HG03571 (cell line): ENCODE results near the gene CFAP73.
"Not testable (repeated sequence)": the region's sequence is repeated elsewhere in the genome, so short reads cannot be mapped to it uniquely, and the experiment has no call there.

Experiments used
- ATAC-seq: cut with Tn5 transposase; IDR thresholded peaks from one replicate; pipeline ENCODE4 v1.9.1; 2021; ENCODE audit not compliant: unreplicated experiment

Gene CFAP73

DNA sequence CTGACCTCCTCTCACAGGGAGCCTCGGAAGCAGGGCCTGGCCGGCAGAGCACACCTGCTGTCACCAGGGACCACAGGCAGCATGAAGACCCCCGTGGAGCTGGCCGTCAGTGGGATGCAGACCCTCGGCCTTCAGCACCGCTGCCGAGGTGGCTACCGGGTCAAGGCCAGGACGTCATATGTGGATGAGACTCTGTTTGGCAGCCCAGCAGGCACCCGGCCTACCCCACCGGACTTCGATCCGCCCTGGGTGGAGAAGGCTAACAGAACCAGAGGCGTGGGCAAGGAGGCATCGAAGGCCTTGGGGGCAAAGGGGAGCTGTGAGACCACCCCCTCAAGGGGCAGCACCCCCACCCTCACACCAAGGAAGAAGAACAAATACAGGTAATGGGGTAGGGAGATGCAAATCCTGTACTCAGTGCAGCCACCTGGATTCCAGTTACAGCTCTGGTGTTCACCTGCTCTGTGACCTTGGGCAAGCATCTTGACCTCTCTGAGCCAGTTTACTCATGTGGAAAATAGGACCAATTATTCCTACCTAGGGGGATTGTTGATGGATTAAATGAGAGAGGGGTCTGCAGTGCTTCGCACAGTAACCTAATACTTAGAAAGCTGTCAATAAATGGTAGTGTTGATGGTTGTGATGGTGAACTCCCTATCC lies 37.3 kb downstream of the CFAP73 start:
- no peak for ATAC-seq

- ATAC-seq, result no peak
Measured at GRCh38 chr12:113189361-113189760, 39.8 kb downstream of the CFAP73 start.

GRCh38 chr12:113190761-113191160 lies 41.2 kb downstream of the CFAP73 start:
- ATAC-seq, result no peak

DNA sequence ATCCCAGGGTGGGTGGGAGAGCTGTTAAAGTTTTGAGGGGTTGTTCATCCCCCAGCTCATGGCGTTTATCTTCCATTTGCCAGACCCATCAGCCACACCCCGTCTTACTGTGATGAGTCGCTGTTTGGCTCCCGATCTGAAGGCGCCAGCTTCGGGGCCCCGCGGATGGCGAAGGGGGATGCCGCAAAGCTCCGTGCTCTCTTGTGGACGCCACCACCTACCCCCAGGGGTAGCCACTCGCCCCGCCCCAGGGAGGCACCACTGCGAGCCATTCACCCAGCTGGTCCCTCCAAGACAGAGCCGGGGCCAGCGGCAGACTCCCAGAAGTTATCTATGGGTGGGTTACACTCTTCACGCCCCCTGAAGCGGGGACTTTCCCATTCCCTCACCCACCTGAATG lies 41.7 kb downstream of the CFAP73 start:
- ATAC-seq, result no peak

GRCh38 chr12:113194971-113195391 lies 45.5 kb downstream of the CFAP73 start:
- no peak for ATAC-seq

DNA sequence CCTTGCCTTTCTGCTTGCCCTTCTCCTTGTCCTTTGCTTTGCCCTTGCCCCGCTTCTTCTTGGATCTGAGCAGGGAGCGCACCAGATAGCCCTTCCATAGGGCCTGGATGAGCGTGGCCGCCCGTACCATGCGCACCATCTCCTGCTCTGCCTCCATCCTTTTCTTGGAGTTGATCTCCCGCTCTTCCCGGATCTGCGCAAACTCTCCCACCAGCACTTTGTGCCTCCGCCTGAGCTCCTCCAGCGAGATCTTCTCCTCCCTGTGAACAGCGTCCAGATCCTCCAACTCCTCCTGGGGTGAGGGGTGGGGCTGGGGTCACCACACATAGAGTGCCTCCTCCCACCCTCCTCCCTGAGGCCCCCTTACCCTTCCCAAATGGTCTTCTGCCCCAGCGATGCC lies 46.1 kb downstream of the CFAP73 start:
- no peak for ATAC-seq

DNA sequence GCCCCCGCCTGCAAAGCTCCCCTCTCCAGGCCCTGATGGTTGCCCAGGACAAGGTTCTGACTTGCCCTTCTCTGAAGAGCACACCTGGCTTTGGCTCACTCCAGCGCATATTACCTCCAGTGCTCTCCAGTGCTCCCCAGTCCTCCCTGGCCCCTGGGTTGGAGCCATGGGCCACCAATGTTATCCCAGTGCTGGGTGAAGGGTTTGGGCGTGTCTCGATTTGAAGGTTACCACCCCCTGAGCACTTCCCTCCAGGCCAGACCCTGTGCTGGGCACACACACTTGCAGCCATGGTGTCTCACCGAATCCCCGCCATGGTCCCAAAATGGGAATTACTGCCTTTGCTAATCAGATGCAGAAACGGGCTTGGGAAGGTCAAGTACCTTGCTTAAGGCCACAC lies 47.1 kb downstream of the CFAP73 start:
- no peak for ATAC-seq

- peak; percentile 82 for ATAC-seq
Measured at GRCh38 chr12:113196990-113197389, 47.5 kb downstream of the CFAP73 start.

- no peak for ATAC-seq
Measured at GRCh38 chr12:113197518-113198077, 48.1 kb downstream of the CFAP73 start.

GRCh38 chr12:113198296-113198695 lies 48.8 kb downstream of the CFAP73 start:
- no peak for ATAC-seq

- no peak for ATAC-seq
Measured at GRCh38 chr12:113200021-113200797, 50.7 kb downstream of the CFAP73 start.

DNA sequence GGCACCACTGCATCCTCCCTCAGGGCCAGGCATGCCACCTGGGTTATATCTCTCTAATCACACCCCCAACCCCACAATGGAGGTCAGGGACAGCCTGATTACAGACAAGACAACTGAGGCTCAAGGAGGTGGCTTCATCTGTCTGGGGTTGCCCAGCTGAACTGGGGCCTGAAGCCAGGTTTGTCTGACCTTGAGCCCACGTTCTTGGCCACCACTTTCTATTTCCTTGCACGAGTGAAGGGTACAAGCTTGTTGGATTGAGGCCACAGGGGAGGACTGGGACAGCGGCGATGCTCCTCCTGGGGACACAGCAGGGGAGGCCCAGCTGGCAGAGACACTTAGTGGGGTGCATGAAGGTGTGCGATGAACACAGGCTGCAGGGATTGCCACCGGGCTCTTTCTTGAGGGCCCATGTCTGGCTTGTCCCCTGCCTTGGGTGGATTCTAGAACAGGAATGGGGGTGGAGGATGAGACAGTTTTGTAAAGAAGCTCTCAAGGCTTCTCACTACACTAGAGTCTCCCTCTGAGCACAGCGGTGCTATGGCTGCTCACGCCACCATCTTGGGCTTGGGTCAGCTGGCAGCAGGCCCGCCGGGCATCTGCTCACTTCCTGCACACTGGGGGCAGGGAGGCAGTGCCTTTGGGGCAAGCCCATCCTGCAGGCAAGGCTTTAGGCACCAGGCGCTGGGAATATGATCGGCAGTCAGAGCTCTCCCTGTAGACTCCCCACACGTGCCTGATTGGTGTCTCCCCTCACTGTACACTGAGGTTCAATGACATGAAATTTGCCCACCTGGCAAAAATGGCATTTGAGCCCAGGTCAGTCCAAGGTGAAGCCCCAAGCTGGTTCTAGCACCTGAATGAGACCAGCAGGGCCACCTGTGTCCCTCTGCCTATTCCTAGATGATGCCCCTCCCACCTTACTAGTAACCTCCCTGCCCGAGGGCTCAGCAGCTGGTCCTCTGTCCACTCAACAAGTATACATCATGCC lies 52.0 kb downstream of the CFAP73 start:
- ATAC-seq, result no peak

- ATAC-seq, result no peak
Measured at GRCh38 chr12:113202300-113203075, 53.0 kb downstream of the CFAP73 start.

DNA sequence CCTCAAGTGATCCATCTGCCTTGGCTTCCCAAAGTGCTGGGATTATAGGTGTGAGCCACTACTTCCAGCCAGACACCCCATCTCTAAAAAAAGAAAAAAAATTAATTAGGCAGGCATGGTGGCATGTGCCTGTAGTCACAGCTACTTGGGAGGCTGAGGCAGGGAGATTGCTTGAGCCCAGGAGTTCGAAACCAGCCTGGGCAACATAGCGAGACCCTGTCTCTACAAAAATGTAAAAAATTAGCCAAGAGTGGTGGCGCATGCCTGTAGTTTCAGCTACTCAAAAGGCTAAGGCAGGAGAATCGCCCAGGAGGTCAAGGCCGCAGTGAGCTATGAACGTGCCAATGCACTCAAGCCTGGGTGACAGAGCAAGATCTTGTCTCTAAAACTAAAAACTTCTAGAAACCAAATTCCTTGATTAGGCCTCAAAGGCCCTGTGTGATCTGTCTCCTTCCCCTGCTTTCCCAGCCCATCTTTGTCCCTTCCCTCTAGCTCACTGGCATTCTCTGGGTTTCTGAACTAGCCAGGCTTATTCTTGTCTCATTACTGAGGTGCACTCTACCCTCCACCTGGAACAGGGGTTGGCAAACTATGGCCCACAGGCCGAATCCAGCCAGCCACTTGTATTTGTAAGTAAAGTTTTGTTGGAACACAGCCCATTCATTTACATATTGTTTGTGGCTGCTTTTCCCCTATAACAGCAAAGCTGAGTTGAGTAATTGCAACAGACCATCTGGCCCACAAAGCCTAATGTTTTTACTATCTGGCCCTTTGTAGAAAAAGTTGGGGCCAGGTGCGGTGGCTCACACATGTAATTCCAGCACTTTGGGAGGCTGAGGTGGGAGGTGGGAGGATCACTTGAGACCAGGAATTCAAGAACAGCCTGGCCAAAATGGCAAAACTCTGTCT lies 54.6 kb downstream of the CFAP73 start:
- no peak for ATAC-seq

GRCh38 chr12:113204804-113205203 lies 55.3 kb downstream of the CFAP73 start:
- no peak for ATAC-seq

DNA sequence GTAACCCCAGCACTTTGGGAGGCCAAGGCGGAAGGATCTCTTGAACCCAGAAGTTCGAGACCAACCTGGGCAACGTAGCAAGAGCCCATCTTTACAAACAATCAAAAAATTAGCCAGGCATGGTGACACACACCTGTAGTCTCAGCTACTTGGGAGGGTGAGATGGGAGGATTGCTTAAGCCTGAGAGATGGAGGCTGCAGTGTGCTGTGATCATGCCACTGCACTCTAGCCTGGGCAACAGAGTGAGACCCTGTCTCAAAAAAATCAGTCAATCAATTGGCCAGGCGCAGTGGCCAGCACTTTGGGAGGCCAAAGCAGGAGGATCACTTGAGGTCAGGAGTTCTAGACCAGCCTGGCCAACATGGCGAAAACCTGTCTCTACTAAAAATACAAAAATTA lies 57.3 kb downstream of the CFAP73 start:
- not testable (repeated sequence) for ATAC-seq

DNA sequence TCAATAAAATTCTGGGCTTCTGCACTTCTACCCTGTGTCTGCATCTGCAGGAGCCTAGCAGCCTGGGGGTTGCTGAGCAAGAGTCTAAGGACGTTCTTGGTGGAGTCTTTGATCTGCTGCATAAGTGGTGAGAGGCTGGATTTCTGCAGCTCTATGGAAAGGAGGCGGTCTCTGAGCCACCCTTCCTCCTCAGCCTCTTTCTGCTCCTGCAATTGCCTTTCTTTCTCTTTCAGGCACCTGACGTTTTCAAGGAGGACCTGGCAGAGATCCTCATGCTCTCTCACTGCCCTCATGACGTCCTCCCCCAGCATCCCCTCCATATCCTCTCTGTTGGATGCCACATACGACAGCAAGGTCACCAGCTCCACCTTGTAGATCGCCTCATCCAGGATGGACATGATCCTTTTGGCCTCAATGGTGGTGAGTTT lies 58.1 kb downstream of the CFAP73 start:
- peak; percentile 0 for ATAC-seq

- peak; percentile 78 for ATAC-seq
Measured at GRCh38 chr12:113208041-113208934, 58.8 kb downstream of the CFAP73 start.
